NCI-H2227 (cell line): ENCODE measurements around the gene TOPBP1.
"Not testable (repeated sequence)": the region's sequence is repeated elsewhere in the genome, so short reads cannot be mapped to it uniquely, and the experiment has no call there.

Experiments used
- DNase-seq: peaks from one replicate; lab custom pipeline; 2025; ENCODE audit not compliant: unreplicated experiment; lab: John Stamatoyannopoulos, UW

TOPBP1 gene

DNA sequence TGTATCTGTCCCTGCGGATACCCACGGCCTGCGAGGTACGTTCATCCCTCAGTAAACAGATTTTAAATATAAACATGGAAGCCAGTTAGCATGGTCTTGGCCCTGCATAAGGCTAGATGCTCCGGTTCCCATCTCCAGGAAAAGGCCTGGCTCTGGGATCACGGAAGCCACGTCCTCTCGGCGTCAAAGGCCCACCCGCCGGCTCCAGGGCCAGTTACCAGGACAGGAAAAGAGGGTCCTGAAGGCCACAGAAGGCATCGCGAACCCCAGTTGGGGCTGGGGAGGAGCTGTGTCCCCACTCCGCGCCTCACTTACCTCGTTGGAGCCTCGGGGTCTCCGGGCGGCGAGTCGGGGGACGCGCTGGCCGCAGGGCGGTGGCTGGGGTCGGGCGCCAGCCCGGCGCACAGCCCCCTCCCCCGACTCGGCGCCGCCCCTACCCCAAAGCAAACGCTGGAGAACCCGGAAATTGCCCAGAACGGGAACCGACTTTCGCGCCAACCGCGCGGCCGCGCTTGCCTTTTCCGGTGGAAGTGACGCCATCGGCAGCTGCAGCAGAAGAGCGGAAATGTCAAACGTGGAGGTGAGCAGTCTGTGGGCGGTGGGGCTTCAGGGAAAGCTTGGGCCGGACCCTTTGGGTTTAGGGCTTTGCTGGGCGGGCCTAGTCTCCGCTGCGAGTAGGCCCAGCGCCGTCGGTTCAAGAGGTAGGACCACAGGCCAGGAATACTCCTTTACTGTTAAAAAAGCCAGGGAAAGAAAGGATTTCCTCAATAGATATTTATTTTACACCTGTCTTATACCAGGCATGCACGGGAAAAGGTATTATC, at the start of gene TOPBP1:
TSS of gene TOPBP1 (minus strand) at position 488 of the 824 bp plus-strand sequence. CDS start 814 bp downstream, outside the sequence.
- DNase-seq, result peak; percentile 92

DNA sequence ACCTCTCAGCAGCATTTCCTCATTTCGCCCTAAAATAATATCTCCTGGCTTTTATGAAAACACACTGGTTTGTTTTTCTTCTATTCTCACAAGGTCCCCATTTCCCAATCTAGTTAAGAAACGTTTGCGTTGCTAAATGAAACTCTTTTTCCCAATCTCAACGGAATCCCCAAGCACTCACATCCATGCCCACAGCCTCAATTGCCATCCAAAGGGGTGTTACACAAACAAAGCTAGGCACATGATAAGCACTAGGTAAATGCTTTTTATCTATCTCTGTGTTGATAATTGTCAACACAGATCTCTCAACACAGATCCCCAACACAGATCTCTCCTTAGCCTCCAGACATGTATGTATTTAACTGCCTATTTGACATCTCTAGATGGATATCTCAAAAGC, 49.3 kb upstream of the TOPBP1 start:
- no peak for DNase-seq

DNA sequence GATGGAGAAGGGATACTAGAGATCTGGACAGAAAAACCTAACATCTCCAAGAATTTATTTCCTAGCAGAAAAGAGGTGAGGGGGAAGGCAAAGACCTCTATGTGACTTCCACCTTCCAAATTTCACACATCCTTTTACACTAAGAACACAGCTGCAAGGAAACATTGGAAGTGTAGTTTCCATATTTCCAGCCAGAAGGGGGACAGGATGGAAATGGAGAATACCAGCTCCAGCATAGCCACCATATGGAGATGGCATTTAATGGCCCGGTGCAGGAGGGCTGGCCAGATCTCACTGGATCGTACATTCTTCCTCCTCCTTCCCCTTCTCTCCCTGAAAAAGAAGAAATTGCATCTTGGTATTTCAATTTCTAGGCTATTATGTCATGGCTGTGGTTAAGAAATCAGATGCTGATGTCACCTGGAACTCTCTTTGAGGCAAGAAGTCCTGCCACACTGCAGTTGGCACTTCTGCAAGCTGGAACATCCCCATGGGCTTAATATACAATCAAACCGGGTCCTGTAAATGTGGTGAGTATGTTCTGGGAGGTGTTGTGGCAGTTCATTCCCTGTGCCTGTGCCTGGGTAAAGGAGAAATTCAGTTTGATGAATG, 47.5 kb upstream of the TOPBP1 start:
- DNase-seq, result no peak

DNA sequence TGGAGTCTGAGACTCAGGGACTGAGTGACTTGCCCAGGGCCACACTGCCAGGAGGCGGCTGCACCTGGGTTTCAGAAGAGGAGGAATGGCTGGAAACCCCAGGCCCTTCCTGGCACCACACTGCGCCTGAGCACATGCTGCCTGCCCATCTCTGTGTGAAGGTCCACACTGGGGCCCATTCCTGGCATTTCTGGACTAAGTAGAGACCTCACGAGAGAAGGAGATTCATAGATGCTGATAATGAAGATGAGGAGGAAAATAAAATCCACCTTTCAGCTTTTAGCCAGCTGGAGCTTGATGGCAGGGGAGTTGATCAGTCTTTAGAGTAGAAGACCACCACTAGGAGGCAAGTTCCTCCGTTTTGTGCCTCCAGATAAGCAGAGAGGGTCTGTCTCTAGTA, 44.3 kb upstream of the TOPBP1 start:
- DNase-seq, result no peak

DNA sequence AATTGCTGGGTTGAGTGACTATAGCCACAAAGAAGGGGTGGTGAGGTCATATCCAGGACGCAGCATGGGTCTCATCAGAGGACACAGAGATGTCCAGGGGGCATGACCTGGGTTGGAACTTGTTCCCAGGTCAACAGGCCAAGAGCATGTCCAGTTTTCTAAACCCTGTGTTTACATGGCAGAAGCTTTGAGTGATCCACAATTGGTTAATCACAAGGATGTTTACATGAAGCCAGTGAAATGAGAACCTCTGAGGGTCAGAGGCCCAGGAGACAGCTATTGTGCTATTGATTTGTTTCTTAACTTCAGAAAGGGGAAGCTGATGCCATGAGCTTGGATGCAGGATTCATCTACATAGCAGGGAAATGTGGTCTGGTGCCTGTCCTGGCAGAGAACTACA, 42.2 kb upstream of the TOPBP1 start:
- no peak for DNase-seq

DNA sequence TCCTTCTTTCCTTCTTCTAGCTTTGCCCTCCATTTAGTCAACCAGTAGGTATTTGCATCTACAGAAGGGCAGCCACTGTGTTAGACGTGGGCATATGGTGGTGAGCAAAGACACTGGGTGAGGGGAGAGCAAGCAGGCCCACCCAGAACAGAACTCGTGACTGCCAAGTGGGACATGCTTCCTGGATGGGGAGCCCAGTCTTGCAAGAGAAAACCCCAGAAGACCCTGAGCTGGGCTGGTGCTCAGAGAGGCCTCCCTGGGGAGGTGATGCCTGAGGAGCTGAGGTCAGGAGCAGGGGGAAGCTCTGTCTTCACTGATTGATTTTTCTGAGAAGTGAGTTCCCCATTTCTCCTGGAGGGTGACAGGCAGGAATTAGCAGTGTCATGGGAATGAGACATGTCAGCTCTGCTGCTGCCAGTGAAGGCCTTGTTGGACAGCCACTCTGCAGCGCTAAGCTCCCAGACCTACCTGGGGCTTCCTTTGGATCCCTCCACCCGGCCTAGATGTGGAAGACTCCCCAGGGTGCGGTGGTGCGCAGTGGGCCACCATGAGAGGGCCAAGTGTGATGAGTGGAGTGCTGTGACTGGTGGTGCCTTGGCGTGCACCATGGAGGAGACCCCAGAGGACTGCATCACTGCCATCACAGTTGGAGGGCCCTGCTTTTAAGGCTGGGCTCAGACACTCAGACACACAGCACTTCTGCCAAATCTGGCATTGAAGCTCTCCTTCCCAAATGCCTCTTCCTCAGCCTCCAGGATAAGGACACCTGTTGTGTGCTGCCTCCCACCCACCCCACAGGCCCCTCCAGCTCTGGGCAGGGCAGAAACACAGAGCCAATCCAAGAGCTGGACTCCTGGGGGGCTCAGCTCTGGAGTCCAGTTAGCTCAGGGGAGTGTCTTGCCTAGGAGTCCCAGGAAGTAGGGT, 40.0 kb upstream of the TOPBP1 start:
- no peak for DNase-seq

DNA sequence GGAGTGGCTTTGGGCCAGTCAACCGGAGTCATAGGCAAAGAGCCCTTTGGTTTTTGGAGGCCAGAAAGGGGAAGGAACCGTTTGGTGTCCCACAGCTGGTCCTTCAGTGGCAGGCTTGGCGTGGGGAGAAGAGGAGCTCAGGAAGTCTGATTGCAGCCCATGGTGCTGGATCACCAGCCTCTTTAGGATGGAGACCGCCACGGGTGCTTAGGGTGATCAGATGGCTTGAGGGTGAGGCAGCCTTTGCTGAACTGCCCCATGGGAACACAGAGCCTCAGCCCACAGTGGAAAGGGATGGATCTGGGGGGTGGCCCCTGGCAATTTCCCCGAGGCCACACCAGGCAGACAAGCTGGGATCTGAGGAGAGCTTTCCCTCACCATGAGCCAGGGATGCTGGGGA, 38.6 kb upstream of the TOPBP1 start:
- DNase-seq, result no peak

DNA sequence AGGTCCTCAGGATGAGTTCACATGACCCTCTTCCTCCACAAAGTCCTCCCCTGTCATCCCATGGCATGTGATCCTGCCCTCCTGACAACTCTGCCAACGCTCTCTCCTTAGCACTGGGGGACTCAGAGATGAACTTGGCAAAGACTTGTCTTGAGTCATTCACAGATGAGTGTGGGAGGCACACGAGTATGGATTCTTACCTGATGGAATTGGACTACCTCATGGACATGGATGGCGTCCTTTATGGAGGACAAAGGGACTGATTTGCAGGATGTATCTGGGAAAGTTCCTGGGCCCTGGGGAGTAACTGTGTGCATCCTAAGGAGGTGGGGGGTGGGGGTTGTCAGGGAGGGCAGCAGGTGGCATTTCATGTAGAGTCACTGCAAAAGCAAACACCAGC, 38.2 kb upstream of the TOPBP1 start:
- DNase-seq, result no peak

DNA sequence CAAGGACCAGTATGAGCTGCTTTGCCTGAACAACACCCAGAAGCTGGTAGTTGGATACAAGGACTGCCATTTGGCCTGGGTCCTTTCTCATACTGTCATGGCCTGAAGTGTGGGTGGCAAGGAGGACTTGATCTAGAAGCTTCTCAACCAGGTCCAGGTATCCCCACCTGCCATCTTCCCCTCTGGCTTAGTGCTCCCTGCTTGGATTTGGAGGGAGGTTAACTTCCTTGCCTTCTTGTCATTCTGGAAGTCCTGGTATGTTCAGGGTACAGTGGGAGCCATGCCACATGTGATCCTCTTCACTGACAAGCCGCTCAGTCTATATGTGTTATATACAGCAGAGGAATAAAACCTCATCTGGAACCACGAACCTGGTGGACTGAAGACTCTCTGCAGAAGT, 37.7 kb upstream of the TOPBP1 start:
- no peak for DNase-seq

DNA sequence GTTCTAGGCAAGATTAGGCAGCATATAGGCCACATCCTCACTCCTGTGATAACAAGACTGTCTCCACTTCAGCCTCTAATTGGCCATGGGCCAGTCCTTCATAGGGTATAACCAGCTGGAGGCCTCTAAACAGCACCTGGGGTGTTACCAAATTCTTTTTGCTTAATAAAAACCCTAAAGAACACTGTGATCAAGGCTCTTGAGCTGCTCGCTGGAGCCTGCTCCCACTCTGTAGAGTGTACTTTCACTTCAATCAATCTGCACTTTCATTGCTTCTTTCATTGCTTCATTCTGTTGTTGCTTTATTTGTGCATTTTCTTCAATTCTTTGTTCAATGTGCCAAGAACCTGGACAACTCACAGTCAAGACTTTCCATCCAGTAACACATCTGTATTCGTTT, 36.2 kb upstream of the TOPBP1 start:
- no peak for DNase-seq

DNA sequence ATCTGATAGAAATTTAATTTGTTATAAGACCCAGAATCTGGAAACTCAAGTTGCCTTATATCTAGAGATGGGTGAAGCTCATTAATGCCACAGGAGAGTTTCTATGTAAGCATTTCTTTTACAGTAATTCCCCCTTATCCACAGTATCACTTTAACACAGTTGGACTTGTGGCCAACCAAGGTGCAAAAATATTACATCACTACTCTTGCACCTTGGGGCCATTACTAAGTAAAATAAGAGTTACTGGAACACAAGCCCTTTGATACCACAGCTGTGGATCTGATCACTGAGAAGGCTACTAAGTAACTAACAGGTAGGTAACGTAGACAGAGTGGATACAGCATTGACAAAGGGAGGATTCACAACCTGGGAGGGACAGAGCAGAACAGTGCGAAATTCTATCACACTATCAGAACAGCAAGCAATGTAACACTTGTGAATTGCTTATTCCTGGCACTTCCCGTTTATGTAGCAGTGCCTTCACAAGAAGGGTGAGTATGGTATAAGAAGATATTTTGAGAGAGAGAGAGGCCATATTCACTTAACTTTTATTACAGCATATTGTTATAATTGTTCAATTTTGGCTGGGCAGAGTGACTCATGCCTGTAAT, 33.9 kb upstream of the TOPBP1 start:
- no peak for DNase-seq

DNA sequence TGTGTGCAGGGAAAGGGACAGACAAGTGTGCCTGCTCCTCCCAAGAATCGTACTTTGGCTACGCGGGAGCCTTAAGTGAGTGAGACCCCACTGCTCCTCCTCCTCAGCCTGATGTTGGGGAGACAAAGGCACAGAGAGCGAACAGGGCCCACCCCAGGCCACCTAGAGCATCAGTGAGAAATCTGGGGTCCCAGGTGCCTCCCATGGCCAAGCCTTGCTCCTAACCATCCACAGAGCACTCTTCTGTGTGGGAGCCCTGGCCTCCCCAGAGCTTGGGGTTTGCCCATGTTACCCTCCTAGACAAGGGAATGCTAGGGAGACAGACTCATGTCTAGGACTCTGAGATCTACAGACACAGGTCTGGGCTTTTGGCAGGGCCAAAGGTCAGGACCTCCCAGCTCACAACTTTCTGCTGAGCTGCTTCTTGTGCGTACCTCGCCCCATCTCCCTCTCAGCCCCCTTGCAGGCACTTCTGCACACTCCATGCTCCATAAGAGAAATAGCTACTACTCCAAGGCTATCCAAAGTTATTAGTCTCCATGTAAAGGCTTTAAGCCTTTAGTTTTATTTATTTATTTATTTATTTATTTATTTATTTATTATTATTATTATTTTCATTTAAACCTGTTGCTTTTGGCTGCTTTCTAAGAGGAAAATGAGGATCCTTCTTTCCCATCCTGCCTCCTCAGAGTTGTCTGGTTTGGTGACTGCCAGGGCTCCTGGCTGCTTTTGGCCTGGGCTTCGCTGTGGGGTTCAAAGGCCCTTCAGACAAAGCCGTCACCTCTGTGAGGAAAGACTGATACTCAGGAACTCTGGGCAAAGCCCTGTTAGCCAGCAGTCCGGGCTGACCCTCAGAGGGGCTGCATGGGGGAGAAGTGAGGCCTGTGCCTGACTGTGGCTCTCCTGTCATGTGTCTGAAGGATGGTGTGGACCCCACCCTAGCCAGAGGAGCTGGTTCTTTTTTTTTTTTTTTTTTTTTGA, 32.8 kb upstream of the TOPBP1 start:
- no peak for DNase-seq

DNA sequence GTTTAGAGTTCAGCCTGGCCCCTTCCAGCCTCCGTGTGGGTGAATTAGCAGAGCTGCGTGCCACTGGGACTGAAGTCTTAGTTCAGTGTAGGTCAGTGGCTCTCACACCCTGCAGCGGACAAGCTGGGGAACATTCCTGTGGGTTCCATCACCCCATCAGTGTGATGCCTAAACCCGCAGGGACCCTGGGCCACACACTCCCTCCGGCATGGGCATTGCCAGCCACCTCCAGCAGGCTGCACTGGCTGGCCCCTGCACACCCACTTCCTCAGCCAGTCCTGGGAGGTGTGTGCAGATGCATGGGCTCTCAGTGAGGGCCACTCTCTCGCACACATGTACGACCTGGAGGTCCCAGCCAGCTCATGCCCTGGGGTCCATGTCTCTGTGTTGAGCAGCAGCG, 32.1 kb upstream of the TOPBP1 start:
- no peak for DNase-seq

DNA sequence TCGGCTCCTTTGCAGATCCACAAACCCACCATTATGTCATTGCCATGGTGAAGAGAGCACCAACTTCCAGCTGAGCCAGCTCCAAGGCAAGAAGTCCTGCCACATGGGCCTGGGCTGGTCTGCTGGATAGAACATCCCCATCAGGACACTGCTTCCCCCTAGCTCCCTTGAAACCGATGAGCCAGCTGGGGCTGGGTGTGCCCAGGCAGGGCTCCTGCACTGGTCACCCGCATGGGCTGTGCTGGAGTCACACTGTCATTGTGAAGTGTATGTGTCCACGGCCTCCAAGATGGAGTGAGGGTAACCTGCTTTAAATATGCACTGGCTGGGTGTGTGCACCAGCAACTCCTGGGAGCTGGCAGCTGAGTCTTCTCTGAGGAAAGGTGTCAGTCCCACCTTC, 31.0 kb upstream of the TOPBP1 start:
- DNase-seq, result no peak

DNA sequence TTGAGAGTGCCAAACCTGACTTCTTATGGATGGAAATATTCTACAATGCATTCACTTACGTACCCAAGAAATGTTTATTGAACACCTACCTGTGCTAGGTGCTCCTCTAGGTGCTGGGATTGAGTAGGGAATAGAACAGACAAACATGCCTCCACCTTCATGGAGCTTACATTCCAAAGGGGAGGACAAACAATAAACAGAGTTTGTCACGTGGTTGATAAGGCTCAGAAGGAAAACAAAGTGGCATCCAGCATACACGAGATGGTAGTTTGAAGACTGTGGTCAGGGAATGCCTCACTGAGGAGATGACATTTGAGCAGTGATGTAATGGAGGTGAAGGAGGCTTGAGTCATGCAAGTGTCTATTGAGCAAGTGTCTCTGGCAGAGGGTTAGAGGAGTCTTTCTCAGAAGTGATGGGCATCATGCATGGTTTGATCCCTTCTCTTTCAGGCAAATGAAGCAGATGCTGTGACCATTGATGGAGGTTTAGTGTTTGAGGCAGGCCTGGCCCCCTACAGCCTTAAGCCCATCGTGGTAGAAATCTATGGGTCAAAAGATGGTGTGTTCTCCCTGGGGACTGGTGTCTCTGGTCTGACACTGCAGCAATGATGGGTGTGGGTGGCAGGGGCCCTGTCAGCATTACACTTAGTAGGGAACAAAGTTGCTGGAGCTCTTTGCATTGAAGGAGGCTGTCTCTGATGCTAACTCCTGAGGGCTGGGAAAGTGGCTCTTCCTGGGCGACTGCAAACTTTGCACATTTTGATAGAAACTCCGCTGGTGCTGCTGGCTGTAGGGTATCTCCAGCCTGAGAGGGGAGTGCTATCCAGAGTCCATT, 29.7 kb upstream of the TOPBP1 start:
- no peak for DNase-seq

DNA sequence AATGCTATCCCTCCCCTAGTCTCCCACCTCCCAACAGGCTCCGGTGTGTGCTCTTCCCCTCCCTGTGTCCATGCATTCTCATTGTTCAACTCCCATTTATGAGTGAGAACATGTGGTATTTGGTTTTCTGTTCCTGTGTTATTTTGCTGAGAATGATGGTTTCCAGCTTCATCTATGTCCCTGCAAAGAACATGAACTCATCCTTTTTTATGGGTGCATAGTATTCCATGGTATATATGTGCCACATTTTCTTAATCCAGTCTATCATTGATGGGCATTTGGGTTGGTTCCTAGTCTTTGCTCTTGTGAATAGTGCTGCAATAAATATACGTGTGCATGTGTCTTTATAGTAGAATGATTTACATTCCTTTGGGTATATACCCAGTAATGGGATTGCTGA, 16.3 kb upstream of the TOPBP1 start:
- not testable (repeated sequence) for DNase-seq

DNA sequence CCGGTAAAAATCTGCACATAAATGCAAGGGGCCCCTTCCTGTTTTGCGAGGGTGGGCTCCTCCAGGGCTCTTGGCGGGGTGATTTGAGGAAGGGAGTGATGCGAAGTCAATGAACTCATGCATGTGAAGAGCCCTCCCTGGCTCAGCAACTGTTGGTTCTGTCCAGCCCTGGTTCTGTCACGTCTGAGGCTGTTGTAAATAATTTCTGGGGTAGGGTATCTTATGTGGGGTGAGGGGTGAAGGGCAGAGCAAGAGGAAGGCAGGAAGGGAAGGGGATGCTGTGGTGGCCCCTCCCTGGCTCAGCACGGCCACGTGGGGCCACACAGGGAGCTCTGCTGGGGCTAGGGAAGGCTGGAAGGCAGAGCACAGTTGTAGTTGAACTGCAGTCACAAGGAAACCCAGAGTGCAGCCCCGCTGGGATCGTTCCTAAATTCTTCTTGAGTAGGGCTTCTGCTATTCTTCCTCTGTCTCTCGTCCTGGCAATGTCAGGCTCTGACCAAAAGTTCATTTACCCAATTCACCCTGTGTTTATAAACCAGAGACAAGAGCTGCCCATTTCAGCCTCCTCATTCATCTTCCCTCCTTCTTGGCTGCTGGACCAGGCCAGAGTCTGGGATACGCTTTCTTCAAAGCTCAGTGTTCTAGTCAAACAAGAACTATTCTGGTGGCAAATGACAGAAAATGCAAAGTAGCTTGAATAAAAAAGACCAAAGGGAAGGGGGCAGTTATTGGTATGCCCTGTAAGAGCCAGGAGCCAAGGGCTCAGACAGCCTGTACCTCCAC, 14.8 kb upstream of the TOPBP1 start:
- DNase-seq, result no peak

DNA sequence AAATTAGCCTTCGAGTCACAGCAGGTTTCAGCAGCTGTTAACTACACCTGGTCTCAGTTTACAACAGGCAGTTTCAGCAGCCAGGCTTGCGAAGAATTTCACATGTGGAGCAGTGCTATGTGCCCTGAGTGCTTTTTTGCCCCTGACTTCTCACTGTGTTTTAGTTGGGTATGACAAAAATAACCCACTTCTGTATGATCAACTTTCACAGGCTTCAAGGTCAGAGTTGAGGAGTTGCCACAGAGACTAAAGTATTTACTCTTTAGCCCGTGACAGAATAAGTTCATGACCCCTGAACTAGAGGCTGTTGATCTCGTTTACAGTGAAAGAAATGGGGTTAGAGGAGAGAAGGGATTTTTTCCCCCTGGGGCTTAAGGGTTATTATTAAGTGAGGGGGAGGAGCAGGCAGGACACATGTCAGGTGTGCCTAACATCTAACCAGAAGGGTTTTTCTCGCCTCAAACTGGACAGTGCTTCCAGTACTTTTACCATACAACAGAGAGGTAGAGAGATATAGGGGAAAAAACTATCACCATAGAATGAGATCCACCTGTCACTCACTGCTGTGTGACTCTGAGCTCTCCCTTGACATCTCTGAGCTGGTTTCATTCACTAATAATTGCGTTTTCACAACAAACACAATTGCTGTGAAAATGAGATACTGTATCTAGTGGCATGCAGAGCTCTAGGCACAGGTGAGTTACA, 14.0 kb upstream of the TOPBP1 start:
- no peak for DNase-seq
